Endothelial cell of hepatic sinusoid (primary cell): Measurements from ENCODE around the gene ARHGAP18.

Experiments
- in situ Hi-C: cut with HindIII; loops from 2 replicates; pipeline ENCODE4 v1.10.0; 2017; ENCODE audit warnings: low sequenced_read_pairs

Gene ARHGAP18

GRCh38 chr6:129672341-129672682 lies 37.7 kb downstream of the ARHGAP18 start:
- in situ Hi-C loops, result loop anchor here (5.0 kb wide), 1 partner anchor 80 kb away; no protein-coding TSS in a partner anchor

DNA sequence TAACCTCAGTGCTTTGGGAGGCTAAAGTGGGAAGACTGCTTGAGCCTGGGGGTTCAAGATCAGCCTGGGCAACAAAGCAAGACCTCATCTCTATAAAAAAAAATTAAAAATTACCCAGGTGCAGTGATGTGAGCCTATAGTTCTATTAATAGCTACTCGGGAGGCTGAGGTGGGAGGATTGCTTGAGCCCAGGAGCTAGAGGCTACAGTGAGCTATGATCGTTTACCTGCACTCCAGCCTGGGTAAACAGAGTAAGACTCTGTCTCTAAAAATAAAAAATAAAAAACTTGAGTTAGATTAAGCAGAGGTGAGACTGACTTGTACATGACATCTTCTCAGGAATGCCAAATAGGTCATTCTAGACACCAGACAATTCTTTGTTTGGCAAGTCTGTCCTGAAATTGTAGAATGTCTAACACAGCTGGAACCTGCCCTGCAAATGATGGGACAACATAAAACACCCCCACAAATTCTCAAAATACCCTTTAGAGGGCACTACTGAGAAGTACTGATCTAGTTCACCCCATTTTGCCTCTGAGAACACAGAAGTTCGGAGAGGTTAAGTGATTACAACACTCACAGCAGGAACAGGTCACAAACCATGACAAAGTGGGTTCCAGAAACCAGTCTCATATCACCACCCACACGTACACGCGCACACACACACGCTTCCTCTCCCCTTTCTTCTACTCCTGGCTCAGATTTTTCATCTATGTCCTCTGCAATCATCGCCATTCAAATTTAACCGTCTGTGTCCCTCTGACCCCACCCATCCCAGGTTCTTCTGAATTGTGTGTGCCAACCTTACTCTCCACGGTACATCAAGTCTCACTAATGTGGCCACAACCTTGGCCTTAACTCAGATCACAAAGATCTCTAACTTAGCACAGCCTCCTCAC lies 38.3 kb downstream of the ARHGAP18 start:
- in situ Hi-C loops, result loop anchor here (5.0 kb wide), 1 partner anchor 79 kb away; no protein-coding TSS in a partner anchor

- in situ Hi-C loops, result loop anchor here (5.0 kb wide), 1 partner anchor 78 kb away; no protein-coding TSS in a partner anchor
Measured at GRCh38 chr6:129670634-129671033, 39.3 kb downstream of the ARHGAP18 start.

GRCh38 chr6:129667621-129668020 lies 42.4 kb downstream of the ARHGAP18 start:
- in situ Hi-C loops, result no loop called here

- in situ Hi-C loops, result no loop called here
Measured at GRCh38 chr6:129667034-129667433, 42.9 kb downstream of the ARHGAP18 start.

- in situ Hi-C loops, result no loop called here
Measured at GRCh38 chr6:129665555-129665954, 44.4 kb downstream of the ARHGAP18 start.

DNA sequence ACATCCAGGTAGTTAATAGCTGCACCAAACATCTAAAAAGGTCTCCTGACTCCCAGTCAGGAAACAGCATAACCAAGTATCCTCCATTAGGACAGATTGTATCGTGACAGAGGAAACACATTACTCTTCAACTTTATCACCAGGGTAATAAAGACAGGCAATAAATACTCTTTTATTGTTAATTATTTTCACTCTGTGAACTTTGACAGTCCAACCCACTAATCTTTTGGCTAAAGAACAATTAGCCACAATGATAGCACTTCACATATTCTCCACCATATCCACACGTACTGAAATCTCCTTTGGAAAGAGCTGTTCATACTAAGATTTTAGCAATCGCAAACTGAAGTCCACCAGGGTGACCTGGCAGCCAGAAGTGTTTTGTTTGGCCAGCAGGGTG lies 46.4 kb downstream of the ARHGAP18 start:
- in situ Hi-C loops, result no loop called here

DNA sequence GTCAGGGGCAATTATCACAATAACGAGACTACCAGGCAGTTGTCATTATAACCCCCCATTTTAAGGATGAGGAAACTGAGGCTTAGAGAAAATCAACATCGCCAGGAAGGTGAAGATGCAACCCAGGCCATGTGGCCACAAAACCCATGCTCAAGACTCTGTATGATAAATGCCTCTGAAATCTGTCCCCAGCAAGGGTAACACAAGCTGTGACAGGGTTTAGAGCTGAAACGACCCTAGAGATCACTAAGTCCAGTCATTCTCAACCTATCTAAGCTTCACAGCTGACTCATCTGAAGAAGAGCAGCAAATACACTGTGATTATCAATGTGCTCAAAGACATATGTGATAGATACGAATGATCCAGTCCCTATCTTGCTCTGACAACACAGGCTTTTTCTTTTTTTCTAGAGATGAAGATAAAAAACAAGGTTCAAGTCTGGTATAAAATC lies 47.0 kb downstream of the ARHGAP18 start:
- in situ Hi-C loops, result no loop called here

DNA sequence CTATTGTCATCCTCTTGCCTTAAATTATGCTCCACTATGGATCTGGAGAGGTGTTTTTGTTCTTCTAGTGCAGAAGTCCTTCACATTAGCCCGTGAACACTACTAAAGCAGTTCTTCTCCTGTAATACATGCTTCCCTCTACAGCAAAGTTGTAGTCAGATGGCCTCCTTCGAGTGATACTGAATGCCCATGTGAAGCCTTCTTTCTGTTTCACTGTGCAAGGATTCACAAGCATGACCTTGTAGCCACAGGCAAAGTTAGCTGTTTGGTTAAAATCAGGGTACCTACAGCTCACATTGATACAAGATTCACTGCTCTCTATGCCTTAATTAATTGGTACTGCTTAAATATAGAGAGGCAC lies 47.6 kb downstream of the ARHGAP18 start:
- in situ Hi-C loops, result no loop called here

GRCh38 chr6:129661536-129662405 lies 48.2 kb downstream of the ARHGAP18 start:
- in situ Hi-C loops, result no loop called here

DNA sequence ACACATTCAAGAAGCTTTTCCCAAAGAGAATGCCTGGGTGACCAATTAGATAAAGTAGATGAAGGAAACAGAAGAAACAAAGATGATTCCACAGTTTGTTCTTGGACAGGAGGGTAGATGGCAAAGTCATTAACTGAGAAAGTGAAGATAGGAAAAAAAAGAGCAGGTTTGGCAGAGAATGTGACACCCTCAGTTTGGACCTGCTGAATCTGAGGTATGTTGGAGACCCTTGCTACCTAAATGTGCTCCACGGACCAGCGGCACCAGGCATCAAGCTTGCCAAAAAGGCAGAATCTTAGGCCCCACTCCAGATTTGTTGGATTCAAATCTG lies 49.7 kb downstream of the ARHGAP18 start:
- in situ Hi-C loops, result no loop called here

GRCh38 chr6:129659590-129660345 lies 50.2 kb downstream of the ARHGAP18 start:
- in situ Hi-C loops, result no loop called here

- in situ Hi-C loops, result no loop called here
Measured at GRCh38 chr6:129659167-129659566, 50.8 kb downstream of the ARHGAP18 start.

DNA sequence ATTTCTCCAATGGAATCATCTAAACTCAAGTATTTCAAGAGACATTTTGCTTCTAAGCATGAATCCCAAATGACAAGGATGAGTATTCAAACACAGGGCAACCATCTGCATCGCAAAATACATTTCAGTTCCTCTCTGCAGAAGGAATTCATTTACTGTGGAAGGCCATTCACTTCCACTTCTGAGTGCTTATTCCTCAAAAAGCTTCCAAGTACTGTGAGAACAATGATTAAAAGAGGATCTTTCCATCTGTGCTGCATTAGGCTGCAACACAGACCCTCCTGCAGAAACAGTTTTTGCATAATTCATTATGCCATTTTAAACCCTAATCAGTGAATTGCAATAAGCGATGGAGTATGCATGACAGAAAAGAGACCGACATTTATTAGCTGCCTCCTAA lies 52.5 kb downstream of the ARHGAP18 start:
- in situ Hi-C loops, result no loop called here

DNA sequence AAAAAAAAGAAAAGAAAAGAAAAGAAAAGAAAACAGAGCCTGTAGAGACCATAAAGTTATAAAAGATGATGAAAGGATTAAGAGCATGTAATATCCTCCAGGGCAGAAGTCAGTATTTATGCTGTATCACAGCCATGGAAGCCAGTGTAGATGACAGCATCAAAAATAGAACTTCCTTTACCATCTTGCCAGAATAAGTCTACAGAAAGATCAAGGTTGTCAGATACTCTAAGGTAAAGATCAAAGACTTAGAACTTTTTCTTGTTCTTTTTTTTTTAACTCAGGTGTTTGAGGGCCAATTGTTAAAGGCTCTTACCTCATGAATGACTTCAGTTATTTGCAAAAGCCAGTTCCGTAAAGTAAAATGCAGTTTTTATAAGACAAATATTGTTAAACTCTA lies 54.6 kb downstream of the ARHGAP18 start:
- in situ Hi-C loops, result no loop called here

GRCh38 chr6:129653746-129654145 lies 56.2 kb downstream of the ARHGAP18 start:
- in situ Hi-C loops, result no loop called here

GRCh38 chr6:129653229-129653628 lies 56.7 kb downstream of the ARHGAP18 start:
- in situ Hi-C loops, result no loop called here

GRCh38 chr6:129651291-129651691 lies 58.7 kb downstream of the ARHGAP18 start:
- in situ Hi-C loops, result no loop called here

- in situ Hi-C loops, result no loop called here
Measured at GRCh38 chr6:129648819-129649491, 61.0 kb downstream of the ARHGAP18 start.

DNA sequence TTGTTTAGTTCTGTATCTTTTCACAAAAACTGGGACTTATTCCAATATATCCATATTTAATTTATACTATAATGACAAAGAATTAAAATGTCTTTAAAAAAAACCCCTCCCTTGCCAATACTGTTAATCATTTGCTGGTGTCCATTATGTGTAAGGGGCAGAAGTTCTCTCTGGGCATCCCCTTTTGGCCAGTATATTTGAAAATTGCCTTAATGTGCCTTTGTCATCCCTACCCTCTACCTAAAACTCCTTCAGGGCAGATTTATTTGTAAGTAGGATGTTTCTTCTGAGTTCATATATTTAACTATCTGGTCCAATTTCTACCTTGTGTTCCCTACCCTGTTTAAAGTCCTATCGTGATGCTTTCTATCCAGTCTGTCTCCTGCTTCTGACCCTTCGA lies 62.9 kb downstream of the ARHGAP18 start:
- in situ Hi-C loops, result no loop called here

- in situ Hi-C loops, result no loop called here
Measured at GRCh38 chr6:129646642-129647041, 63.3 kb downstream of the ARHGAP18 start.
